GM12878 (cell line): ENCODE data around the gene RIT2. TPM values are rescaled to one million over a fixed set of nuclear protein-coding genes. Genes with fewer than 3 reads are reported as not detected.

Experiments used
- ATAC-seq: fragments of 200-7000 bp; cut with Tn5 transposase; 3 replicates; pipeline ENCODE4 v1.9.1; 2020; ENCODE audit warnings: mild to moderate bottlenecking, moderate library complexity
- BruUV-seq: library from RNA; stranded (reverse); fragments of 400-500 nt; replicated peaks from 2 replicates; lab custom pipeline; 2021; lab: Mats Ljungman, UMichigan
- CTCF ChIA-PET: fragments of 300-600 bp; sonication (Branson Sonifier 250); formaldehyde crosslinking; extraction: SDS; loops from one replicate; lab custom pipeline; 2021; ENCODE audit warnings: inconsistent platforms; lab: Yijun Ruan, JAX
- POLR2A ChIA-PET: fragments of 350-600 bp; formaldehyde crosslinking; extraction: SDS; loops from one replicate; lab custom pipeline; 2021; ENCODE audit warnings: inconsistent platforms; lab: Charles Lee
- RAD21 ChIA-PET: fragments of 300-600 bp; sonication (Branson Sonifier 250); formaldehyde crosslinking; loops from one replicate; lab custom pipeline; 2023; ENCODE audit warnings: antibody characterized with exemption; ENCODE audit not compliant: unreplicated experiment; lab: Charles Lee
- SMC1A ChIA-PET: fragments of 300-600 bp; sonication (Branson Sonifier 250); formaldehyde crosslinking; loops from one replicate; lab custom pipeline; 2023; ENCODE audit not compliant: unreplicated experiment, uncharacterized antibody; lab: Charles Lee
- DNase-seq: peaks from one replicate; pipeline ENCODE4 v3.0.0-alpha.2; 2011; ENCODE audit warnings: low read depth, low spot score
- FAIRE-seq: peaks from 3 replicates; lab custom pipeline; 2011; peaks lifted over from hg19 to GRCh38; lab: Jason Lieb, UNC
- H2AFZ ChIP-seq: 2 replicates; pipeline ENCODE4 v1.6.0; 2011; ENCODE audit warnings: low read depth, low read length, control low read depth; ENCODE audit not compliant: control insufficient read depth
- H3K27ac ChIP-seq: 2 replicates; pipeline ENCODE4 v1.5.1; 2011; ENCODE audit warnings: control low read depth; ENCODE audit not compliant: control insufficient read depth, insufficient read depth
- H3K27me3 ChIP-seq, 2 experiments: replicated peaks in 1 of 2; 2 replicates each; pipeline versions ENCODE4 v1.6.0 to v1.6.1; 2011; ENCODE audit warnings: low read length in 1 of 2; ENCODE audit not compliant: control insufficient read depth in 2 of 2, insufficient read depth in 2 of 2
- H3K36me3 ChIP-seq, 2 experiments: 2 replicates each; pipeline ENCODE4 v1.5.1; 2011; ENCODE audit warnings: low read length in 1 of 2; ENCODE audit not compliant: control insufficient read depth in 2 of 2, insufficient read depth in 2 of 2
- H3K4me1 ChIP-seq: 2 replicates; pipeline ENCODE4 v1.6.1; 2011; ENCODE audit warnings: mild to moderate bottlenecking, low read length, moderate library complexity, mixed read lengths; ENCODE audit not compliant: control insufficient read depth, insufficient read depth
- H3K4me2 ChIP-seq: 2 replicates; pipeline ENCODE4 v1.6.0; 2011; ENCODE audit warnings: control low read depth; ENCODE audit not compliant: control insufficient read depth, insufficient read depth
- H3K4me3 ChIP-seq: fragments of 200-600 bp; sonication (generic); 2 replicates; pipeline ENCODE4 v1.5.1; 2016
- H3K79me2 ChIP-seq: 2 replicates; pipeline ENCODE4 v1.6.0; 2011; ENCODE audit warnings: low read length; ENCODE audit not compliant: control insufficient read depth, insufficient read depth
- H3K9ac ChIP-seq: 2 replicates; pipeline ENCODE4 v1.8.0; 2011; ENCODE audit warnings: low read length, control low read depth, mixed read lengths; ENCODE audit not compliant: control insufficient read depth, insufficient read depth
- H3K9me3 ChIP-seq: replicated peaks from 3 replicates; pipeline ENCODE4 v1.5.1; 2011; ENCODE audit warnings: mild to moderate bottlenecking, low read length; ENCODE audit not compliant: control insufficient read depth, insufficient read depth
- H4K20me1 ChIP-seq: 2 replicates; pipeline ENCODE4 v1.6.0; 2011; ENCODE audit not compliant: control insufficient read depth, insufficient read depth
- EZH2 ChIP-seq: IDR thresholded peaks from 2 replicates; pipeline ENCODE4 v1.6.1; 2012; ENCODE audit warnings: low read depth, mild to moderate bottlenecking, control low read depth, inconsistent platforms, low read length, borderline replicate concordance; ENCODE audit not compliant: control insufficient read depth
- NBN ChIP-seq: fragments of 450-650 bp; IDR thresholded peaks from 2 replicates; pipeline ENCODE4 v1.6.1; 2016
- NFXL1 ChIP-seq: fragments of 450-650 bp; IDR thresholded peaks from 2 replicates; pipeline ENCODE4 v1.6.1; 2017; ENCODE audit warnings: antibody characterized with exemption, mild to moderate bottlenecking, borderline replicate concordance
- ZNF592 ChIP-seq: fragments of 450-650 bp; IDR thresholded peaks from 2 replicates; pipeline ENCODE4 v1.6.1; 2017; ENCODE audit warnings: mild to moderate bottlenecking, moderate library complexity
- WGBS: methylation state at CpG from one replicate; pipeline ENCODE4 v1.1.6; 2016; ENCODE audit warnings: low lambda C conversion rate; ENCODE audit not compliant: insufficient replicate concordance, insufficient coverage; ENCODE audit errors: missing lambda C conversion rate; 5-methylcytosine and 5-hydroxymethylcytosine counted together
- in situ Hi-C: fragments of 300-500 bp; cut with MboI; formaldehyde crosslinking; loops from 9 replicates; pipeline ENCODE4 v1.14.3; 2018; ENCODE audit warnings: mixed read lengths
- intact Hi-C: fragments of 100-400 bp; cut with micrococcal nuclease; formaldehyde crosslinking; loops from one replicate; pipeline ENCODE4 v1.14.2; 2022; ENCODE audit not compliant: unreplicated experiment
- polyA plus RNA-seq, 11 experiments: library from polyadenylated mRNA; depleted of rRNA in 4 of 11; unstranded in 6 of 11; stranded (reverse) in 5 of 11; fragments of >200 nt; fragmentation: Nextera tagmentation in 4 of 11; fragmentation: Illumina TruSeq in 1 of 11; extraction: Ambion mirVana in 4 of 11; extraction: Trizol in 1 of 11; gene quantifications; 1 replicate in 1 of 11; 2 replicates in 10 of 11; pipeline versions ENCODE4 v1.2.1 to v1.2.3, GENCODE V29; 2011 to 2016; ENCODE audit warnings: inconsistent platforms in 2 of 11, missing spikeins in 2 of 11, low read depth in 1 of 11
- total RNA-seq, 4 experiments: library from RNA; depleted of rRNA in 3 of 4; stranded (reverse); fragments of >200 nt in 3 of 4; fragmentation: Illumina TruSeq in 1 of 4; extraction: Trizol in 1 of 4; gene quantifications; 2 replicates each; pipeline versions ENCODE4 v1.2.1 to v1.2.3, GENCODE V29; 2013 to 2021

The RIT2 gene
- total and polyA plus RNA-seq, 10 of the 15 experiments (the other 5 are each of a cell fraction or from before 2014, with no cell fraction given): not detected

DNA sequence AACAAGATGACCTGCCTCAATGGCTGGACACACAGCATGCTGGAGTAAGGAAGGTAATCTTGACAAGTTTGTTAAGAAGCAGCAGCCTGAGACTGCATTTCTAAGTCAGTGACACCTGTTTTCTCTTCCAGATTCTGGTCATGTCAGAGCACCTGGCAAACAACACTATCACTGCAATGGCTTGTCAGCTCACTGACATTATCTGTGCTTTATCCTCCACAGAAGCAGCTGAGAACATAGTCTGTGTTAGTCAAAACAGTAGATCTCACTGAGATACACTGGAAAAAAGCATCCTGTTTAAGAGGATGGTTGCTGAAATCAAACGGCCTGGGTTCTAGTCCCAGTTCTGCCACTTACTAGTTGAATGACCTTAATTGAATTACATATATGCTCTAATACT is 355.2 kb downstream of the RIT2 start:
- TF ChIP-seq EZH2 (no peak), ZNF592 (no peak)
- Histone ChIP-seq H3K27ac (no peak overlapping the region), H3K4me1 (no peaks in the 10 kb centered on the region), H3K27me3 (no peaks in the 10 kb centered on the region), H3K4me2 (no peak overlapping the region), H4K20me1 (no peaks in the 10 kb centered on the region), H3K9me3 (no peaks in the 10 kb centered on the region), H3K79me2 (no peaks in the 10 kb centered on the region), H3K36me3 (no peaks in the 10 kb centered on the region), H2AFZ (no peak overlapping the region), H3K4me3 (no peak overlapping the region), H3K9ac (no peak overlapping the region)
- no TSS peak for BruUV-seq
- 19% methylated on average over 1 of the region's 1 CpG for WGBS
- CTCF ChIA-PET: no interaction called here
- RAD21 ChIA-PET: no interaction called here
- POLR2A ChIA-PET: no interaction called here
- FAIRE-seq (no peak), DNase-seq (no peak), ATAC-seq (no peak)
- intact Hi-C loops (no loop called here), in situ Hi-C loops (no loop called here)
- SMC1A ChIA-PET: no interaction called here

DNA sequence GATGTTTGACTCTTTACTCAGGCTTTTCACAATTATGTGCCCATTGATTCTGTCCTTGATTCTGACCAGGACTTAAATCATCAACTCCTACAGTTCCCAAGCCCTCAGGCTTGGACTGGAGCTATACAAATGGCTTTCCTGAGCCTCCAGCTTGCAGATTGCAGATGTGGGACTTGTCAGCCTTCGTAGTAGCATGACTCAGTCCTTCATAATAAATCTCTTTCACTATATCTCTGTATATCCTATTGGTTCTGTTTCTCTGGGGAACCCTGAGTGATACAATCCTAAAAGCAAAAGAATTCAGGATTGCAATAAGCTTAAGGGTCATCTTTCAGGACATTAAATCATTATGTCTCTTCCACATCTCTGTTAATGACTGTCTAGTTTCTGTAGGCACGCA is 356.6 kb downstream of the RIT2 start:
- Histone ChIP-seq H3K4me1 (no peaks in the 10 kb centered on the region), H4K20me1 (no peaks in the 10 kb centered on the region), H3K36me3 (no peaks in the 10 kb centered on the region), H3K9ac (no peak overlapping the region), H3K79me2 (no peaks in the 10 kb centered on the region), H3K9me3 (no peaks in the 10 kb centered on the region), H3K4me2 (no peak overlapping the region), H3K4me3 (no peak overlapping the region), H2AFZ (no peak overlapping the region), H3K27ac (no peak overlapping the region), H3K27me3 (no peaks in the 10 kb centered on the region)
- POLR2A ChIA-PET: no interaction called here
- no TSS peak for BruUV-seq
- CTCF ChIA-PET: no interaction called here
- WGBS: 5% methylated on average over 2 of the region's 2 CpGs
- intact Hi-C loops: no loop called here
- DNase-seq (no peak), ATAC-seq (no peak), FAIRE-seq (no peak)
- TF ChIP-seq NBN (no peak), NFXL1 (no peak)
- SMC1A ChIA-PET: no interaction called here
- in situ Hi-C loops: no loop called here
- RAD21 ChIA-PET: no interaction called here
